HG03342 (cell line): ENCODE results near the gene YIPF2.

Experiments
- ATAC-seq: cut with Tn5 transposase; IDR thresholded peaks from one replicate; pipeline ENCODE4 v1.9.1; 2021; ENCODE audit warnings: mild to moderate bottlenecking, moderate library complexity; ENCODE audit not compliant: unreplicated experiment

Gene YIPF2

GRCh38 chr19:10912619-10913018 is 15.8 kb downstream of the YIPF2 start:
- no peak for ATAC-seq

GRCh38 chr19:10911579-10912363 is 16.7 kb downstream of the YIPF2 start:
- no peak for ATAC-seq

- no peak for ATAC-seq
Measured at GRCh38 chr19:10908380-10908960, 20.0 kb downstream of the YIPF2 start.

GRCh38 chr19:10907925-10908324 is 20.5 kb downstream of the YIPF2 start:
- ATAC-seq = no peak

- ATAC-seq = no peak
Measured at GRCh38 chr19:10899151-10899653, 29.2 kb downstream of the YIPF2 start.

- no peak for ATAC-seq
Measured at GRCh38 chr19:10898633-10899032, 29.8 kb downstream of the YIPF2 start.

GRCh38 chr19:10896851-10897526 is 31.4 kb downstream of the YIPF2 start:
- ATAC-seq = no peak

GRCh38 chr19:10895920-10896319 is 32.5 kb downstream of the YIPF2 start:
- ATAC-seq = no peak

GRCh38 chr19:10895363-10895762 is 33.1 kb downstream of the YIPF2 start:
- ATAC-seq = no peak

GRCh38 chr19:10894911-10895213 is 33.6 kb downstream of the YIPF2 start:
- no peak for ATAC-seq

- no peak for ATAC-seq
Measured at GRCh38 chr19:10892256-10892655, 36.2 kb downstream of the YIPF2 start.

GRCh38 chr19:10891405-10892086 is 36.9 kb downstream of the YIPF2 start:
- ATAC-seq = no peak

GRCh38 chr19:10889880-10890279 is 38.6 kb downstream of the YIPF2 start:
- no peak for ATAC-seq

GRCh38 chr19:10888421-10888866 is 40.0 kb downstream of the YIPF2 start:
- ATAC-seq = no peak

- ATAC-seq = no peak
Measured at GRCh38 chr19:10887616-10888367, 40.6 kb downstream of the YIPF2 start.

- ATAC-seq = no peak
Measured at GRCh38 chr19:10885201-10886169, 43.0 kb downstream of the YIPF2 start.

- no peak for ATAC-seq
Measured at GRCh38 chr19:10884274-10884673, 44.2 kb downstream of the YIPF2 start.

- no peak for ATAC-seq
Measured at GRCh38 chr19:10882108-10882457, 46.4 kb downstream of the YIPF2 start.

- ATAC-seq = no peak
Measured at GRCh38 chr19:10881403-10882107, 46.9 kb downstream of the YIPF2 start.
